GM19193 (cell line): Measurements from ENCODE around the gene ASCL5.

Source experiments
- POLR2A ChIP-seq: IDR thresholded peaks from 4 replicates; pipeline ENCODE4 v1.6.1; 2011; ENCODE audit not compliant: insufficient read depth, insufficient read length; ENCODE audit errors: extremely low read depth

ASCL5 gene

DNA sequence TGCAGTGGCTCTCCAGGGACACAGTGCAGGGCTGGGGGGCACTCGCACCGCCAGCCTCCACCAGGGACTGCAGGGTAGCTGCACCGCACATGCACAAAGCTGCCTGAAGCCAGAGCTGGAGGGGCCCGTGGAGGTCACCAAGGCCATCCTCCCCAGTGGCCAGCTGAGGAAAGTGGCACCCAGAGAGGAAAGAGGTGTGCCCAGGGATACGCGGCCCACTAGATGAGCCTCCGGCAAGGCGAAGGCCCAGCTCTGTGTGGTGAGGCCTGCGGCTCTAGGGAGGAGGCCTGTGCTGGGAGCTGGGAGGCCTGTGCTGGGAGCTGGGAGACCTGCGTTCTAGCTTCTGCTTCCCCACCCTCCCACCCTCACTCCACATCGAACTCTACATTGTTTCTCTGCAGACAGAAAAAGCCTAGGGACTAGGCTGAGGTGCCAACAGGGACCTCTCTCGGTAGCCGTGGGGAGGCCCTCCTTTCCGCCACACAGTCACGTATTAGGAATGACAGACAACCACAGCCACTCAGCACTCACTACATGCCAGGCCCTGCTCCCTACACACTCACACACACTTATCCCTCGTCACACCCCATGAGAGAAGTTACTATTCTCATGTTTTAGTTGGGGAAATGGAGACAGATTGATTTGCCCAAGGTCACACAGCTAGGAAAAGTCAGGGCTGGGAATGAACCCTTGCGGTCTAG, 921 bp upstream of the ASCL5 start:
- TF ChIP-seq POLR2A = no peak

DNA sequence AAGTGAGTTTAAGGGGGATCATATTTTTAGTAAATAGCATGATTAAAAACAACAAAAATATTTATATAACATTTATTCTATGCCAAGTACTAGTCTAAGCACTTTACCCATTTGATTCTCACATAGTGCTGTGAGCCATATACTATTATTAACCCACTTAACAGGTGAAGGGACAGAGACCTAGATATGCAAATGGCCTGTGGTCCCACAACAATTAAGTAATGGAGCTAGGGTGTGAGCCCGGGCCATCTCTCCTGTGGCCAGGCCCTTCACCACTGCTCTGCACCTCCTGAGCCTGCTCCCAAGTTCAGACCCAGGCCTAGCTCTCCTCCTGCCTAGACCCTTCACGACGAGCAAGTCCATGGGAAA, 537 bp downstream of the ASCL5 start:
- no peak for TF ChIP-seq POLR2A

DNA sequence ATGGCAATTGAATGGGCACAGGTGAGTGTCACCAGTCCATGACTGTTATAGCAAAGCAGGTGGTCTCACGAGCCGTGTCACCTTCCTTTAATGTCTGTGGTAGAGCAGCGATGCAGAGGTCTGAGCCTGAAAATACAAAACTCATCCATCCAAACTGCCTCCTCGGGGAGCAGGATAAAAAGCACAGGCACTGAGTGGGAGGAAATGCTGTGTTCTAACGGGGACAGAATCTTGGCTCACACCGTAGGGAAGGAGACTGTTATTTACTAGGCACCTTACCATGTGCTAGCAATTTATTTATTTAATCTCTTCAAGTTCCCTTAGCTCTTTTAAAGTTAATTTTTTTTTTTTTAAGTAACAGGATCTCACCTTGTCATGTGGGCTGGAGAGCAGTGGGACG, 1.2 kb downstream of the ASCL5 start:
- no peak for TF ChIP-seq POLR2A

DNA sequence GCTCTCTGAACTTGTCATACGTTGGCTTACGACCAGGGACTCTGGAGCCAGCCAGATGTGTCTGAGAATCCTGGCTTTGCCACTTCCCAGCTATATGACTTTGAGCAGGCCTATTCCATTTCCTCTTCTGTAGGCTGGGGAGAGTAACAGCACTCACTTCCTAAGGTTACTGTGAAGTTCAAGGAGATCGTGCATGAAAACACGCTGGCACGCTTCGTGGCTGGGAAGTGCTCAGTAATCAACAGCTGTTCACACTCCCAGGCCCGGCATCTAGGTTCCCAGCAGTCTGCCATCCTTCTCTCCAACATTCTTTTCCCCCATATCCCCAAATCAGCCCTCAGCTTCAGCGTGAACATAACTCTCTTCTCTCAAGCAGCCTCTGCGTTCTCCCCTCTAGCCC, 2.0 kb downstream of the ASCL5 start:
- TF ChIP-seq POLR2A = no peak

DNA sequence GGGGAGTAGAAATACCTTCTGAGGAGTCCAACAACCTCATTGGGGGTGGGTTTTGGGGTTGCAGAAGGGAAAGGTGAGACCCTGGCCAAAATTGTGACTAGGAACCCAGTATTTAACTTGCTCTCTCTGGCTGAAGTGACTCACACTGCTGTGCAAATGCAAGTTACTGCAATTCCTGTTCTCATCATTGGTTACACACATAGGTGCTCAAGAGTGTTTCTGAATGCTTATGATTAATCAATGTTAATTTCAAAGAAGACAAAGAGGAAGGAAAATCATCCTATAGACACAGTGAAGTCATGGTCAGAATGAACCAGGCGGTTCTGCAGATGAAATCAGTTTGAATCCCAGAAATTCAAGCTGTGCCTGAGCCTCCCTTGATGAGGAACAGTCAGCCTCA, 3.1 kb downstream of the ASCL5 start:
- no peak for TF ChIP-seq POLR2A

DNA sequence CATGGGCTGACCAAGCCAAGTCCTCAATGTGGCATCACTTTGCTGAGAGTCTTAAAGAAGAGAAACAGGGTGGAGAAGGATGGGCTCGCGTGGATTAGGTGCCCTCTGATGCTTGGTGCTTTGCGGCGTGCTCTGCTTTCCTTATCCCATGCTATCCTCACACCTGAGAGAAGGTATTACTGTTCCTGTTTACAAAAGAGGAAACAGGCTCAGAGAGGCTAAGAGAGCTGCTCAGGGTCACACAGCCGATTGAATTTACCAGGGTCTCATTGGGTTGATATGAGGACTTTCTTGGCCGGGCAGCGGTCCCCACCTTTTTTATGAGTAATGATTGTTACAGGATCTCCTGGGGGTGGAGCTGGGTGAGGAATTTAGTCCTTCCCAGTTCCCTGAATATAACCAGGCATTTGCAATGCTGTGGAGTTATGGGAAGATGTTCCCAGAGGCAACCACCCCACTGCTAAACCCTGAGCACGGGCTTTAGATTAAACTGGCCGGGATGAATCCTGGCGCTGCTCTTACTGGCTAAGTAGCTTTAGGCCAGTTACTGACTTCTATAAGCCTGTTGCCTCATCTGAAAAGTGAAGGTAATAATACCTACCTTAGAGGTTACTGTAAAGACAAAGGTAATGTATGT, 4.5 kb downstream of the ASCL5 start:
- no peak for TF ChIP-seq POLR2A

DNA sequence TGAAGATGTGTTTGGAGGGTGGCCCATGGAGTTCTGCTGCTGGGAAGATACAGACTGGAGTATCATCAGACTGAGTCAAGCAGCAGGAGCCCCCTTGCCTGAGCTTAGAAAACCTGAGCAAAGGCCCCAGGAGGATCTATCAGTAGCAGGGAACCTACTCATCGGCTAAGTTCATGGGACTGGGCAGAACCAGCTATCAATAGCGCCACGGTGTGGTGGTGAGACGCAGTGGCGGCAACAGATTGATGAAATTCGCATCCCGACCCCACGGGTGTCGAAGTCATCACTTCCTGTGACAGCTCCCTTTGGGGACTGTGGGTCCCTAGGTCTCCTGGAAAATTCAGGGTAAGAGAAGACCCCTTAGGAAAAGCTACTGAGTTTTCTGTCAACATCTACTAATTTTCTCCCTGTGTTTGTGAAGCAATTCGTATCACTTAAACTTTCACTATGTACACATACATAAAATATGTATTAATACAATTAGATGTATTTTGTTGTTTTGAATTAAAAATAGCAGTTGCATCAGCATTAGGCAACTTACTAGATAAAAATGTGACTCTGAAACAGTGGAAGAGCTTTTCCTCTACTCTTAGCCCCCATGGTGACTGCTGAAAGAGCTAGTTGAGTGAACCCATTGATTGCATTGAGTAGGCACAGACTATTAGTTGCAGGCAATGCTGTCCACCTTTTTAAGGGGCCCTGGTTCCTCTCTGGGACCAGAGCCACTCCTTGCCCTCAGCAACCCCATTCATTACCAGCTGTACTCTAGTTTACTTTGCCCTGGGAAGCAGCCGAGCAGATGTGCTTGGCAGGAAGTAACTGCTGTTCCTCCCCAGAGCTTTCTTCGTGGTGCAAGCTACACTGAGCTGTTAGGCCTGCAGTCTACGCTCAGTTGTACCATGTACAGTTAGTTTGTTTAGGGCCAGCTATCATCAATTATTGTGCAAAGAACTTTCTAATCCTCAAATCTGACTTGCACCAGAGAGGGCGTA, 7.5 kb downstream of the ASCL5 start:
- no peak for TF ChIP-seq POLR2A

DNA sequence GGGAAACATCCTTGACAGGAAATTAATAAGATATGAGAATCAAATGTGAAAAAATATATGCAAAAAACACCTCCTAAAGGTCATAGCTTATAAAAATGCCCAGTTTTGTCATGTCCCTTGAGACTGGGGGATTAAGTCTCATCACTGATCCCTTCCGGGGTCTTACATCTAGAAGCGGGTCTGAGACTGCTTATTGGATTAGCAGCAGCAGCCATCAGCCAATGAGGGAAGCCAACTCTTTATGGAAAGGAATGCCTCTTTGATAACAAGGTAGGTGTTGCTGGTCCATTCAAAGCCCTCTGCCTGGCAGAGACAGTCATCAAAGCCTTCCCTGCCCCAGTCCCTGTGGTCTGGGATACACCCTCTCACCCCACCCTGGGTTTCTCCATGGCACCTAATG, 10.9 kb downstream of the ASCL5 start:
- no peak for TF ChIP-seq POLR2A

DNA sequence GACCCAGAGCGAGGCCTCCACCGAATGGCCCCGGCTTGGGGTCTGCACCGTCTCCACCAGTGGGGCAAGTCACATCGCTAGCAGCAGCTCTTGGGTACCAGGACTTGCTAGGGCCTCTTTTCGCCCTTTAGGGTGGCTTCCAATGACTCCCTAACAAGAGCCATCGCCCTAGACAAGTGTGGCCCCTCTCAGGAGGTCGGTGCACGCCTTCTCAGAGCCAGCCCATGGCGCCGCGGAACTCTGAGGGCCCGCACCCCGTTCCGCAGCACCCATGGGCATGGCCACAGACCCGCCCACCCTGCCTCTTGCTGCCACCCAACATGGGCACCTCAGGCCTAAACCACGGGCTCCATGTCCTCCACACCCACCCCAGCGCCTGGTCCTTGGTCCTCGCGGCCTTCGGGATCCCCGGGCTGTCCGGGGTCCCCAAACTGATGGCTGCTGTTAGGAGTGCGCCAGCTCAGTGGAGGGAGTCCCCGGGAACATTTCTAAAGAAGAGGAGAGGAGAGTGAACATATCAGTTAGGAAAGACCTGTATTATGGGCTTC, 11.5 kb downstream of the ASCL5 start:
- no peak for TF ChIP-seq POLR2A

DNA sequence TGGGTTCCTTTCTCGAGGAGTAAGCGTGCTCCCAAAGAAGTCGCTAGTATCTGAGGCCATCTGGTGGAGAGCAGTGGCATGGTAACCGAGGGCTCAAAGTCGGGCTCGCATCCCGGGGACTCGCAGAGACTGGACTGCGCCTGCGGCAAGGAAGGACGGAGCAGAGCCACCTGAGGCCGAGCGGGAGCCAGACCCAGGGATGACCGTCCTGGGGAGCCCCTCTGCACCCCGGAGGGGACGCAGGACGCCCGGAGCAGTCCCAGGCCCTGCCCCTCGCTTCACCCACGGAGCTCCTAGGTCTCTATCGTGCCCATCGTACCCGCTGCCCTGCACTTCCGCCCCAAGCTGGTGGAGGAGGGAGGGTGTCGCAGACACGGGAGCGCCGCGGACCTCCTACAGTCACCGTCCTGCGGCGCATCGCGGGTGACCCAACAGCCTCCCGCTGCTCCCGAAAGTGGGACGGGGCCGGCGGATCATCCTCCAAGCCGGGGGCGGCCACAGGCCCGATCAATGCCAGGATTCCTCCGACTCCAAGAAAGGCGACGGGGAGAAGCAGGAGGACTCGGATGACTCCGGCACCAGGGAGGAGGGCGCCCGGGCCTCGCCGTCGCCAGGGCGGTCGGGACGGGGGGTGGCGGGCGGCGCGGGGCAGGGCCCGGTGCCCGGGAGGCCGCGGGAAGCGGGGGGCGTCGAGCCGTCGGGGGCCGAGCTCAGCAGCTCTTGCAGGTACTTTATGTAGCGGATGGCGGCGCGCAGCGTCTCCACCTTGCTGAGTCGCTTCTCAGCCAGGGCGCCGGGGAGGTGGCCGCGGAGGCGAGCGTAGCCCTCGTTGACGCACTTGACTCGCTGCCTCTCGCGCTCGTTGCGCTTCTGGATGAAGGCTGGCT, 12.5 kb downstream of the ASCL5 start:
- no peak for TF ChIP-seq POLR2A

DNA sequence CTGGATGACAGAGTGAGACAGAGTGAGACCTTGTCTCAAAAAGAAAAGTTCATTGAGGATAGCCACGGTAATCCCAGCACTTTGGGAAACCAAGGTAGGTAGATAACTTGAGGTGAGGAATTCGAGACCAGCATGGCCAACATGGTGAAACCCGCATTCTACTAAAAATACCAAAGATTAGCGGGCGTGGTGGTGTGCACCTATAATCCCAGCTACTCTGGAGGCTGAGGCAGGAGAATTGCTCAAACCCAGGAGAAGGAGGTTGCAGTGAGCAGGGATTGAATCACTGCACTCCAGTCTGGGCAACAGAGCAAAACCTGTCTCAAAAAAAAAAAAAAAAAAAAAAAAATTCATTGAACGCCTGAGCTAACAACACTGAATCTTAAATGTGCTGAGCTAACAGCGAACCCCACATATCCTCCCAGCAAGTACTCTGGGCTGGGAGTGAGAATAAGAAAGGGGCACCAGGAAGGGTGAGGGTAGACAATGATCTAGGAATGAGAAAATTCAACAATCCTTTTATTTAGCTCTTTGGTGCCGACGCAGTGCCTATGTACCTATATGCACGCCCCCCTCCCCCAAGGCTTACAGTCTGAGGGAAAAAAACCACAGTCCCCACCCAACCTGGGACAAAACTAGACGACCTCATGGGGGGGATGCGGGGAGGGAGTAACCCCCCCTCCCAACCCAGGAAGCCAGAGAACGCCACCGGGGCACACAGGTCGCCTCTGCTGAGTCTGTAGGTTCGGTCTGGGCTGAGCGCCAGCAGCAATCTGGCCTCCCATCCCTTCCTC, 13.3 kb downstream of the ASCL5 start:
- TF ChIP-seq POLR2A = no peak

DNA sequence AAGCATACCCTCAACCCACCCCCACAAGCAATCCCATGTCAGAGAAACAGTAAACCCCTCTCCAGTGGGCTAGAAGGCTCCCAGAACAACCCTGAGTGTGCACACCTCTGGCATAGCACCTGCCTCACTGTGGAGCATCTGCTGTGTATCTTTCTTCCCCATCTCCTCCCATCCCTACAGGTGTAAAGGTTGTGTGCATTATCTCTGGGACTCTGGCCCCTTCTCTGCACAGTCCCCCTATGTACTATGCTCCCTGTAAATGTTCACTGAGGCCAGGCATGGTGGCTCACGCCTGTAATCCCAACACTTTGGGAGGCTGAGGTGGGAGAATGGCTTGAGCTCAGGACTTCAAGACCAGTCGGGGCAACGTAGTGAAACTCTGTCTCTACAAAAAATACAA, 14.1 kb downstream of the ASCL5 start:
- no peak for TF ChIP-seq POLR2A

DNA sequence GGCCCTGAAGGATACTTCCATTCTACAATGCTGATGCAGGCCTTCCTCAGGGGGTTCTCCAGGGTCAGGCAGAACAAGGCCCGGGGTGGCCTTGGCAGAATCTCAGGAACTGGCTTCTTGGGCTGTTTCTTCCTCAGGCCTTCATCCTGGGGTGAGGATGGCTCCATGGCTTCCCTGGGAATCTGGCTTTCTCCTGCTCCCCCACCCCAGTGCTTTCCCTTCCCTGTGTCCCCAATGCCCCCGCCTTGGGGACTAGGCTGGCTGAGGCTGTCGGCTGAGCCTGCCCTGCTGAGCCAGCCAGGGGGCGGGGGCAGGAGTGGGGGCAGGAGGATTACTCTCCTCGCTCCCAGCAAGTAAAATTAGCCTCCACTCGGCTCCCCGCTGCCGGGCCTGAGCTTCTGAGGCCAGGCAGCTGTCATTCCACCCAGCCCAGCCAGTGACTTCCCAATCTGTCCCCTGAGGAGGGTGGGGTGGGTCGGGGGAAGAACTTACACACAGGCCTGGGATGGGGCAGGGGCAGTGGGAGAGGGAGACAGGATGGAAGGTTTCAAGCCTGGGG, 14.7 kb downstream of the ASCL5 start, which contains the start of gene CACNA1S:
TSS of gene CACNA1S (minus strand) at position 254 of the 559 bp plus-strand sequence. CDS start at position 167, 87 bp downstream.
- no peak for TF ChIP-seq POLR2A

DNA sequence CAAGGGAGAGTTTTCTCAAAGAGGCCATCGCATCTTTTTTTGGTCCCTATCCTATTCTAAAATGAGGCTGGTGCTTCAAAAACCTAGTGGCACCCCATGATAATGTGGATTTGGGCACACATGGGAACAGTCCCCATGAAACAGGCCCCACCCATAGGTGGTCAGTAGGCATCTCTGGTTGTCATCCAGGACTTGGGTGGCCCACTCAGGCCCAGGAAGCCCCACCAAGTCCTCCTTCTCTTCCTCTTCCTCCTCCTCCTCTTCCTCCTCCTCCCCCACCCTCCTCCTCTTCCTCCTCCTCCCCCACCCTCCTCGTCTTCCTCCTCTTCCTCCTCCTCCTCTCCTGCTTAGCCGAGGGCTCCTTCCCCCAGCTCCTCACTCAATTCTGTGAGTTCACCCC, 15.3 kb downstream of the ASCL5 start:
- TF ChIP-seq POLR2A = no peak

DNA sequence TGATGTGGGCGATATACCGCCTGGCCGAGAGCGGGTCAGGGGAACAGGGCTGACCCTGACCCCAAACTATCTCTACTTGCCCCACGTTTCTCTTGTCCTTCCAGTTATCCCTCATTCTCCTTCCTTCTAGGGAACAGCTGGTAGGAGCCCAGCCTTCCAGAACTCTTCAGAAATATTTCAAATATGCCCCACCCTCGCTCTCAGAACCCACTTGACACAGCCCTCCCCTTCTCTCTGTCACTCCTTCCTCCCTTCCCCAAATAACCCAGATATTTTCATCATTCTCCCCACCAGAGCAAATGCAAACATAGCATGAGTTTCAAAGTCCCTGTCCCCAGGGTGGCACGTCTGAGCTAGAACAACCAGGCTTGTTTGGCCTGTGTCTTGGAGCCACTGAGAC, 15.8 kb downstream of the ASCL5 start:
- no peak for TF ChIP-seq POLR2A
